GM21390 (cell line): Measurements from ENCODE around the gene EPS8L2.
A peak's percentile ranks its signal among the peaks of the same experiment; 100 is the strongest.

Source experiments
- ATAC-seq: cut with Tn5 transposase; IDR thresholded peaks from one replicate; pipeline ENCODE4 v1.9.1; 2021; ENCODE audit not compliant: unreplicated experiment

EPS8L2 gene

GRCh38 chr11:774873-775592, 69.0 kb downstream of the EPS8L2 start:
- ATAC-seq = no peak

- no peak for ATAC-seq
Observed at GRCh38 chr11:776263-776560, 70.2 kb downstream of the EPS8L2 start.

GRCh38 chr11:776561-777287, 70.7 kb downstream of the EPS8L2 start:
- ATAC-seq = peak; percentile 26
